Esophagus squamous epithelium (tissue), 5 donors: Measurements from ENCODE around the gene LKAAEAR1. TPM values are rescaled to one million over a fixed set of nuclear protein-coding genes. Genes with fewer than 3 reads are reported as not detected.

Source experiments
- DNase-seq: peaks from one replicate; lab custom pipeline; 2025; lab: John Stamatoyannopoulos, UW
- H3K27ac ChIP-seq, 4 donors: fragments of 200-600 bp; sonication (generic); one replicate each; pipeline ENCODE4 v1.5.1; 2016 to 2019; ENCODE audit warnings: mild to moderate bottlenecking in 1 of 4
- H3K27me3 ChIP-seq, 4 donors: fragments of 200-600 bp; sonication (generic); 1 replicate in 3 of 4; 2 replicates in 1 of 4; pipeline versions ENCODE4 v1.5.1 to v1.6.0; 2017 to 2021; ENCODE audit warnings: antibody characterized with exemption in 1 of 4
- H3K36me3 ChIP-seq, 3 donors: fragments of 200-600 bp; sonication (generic); one replicate each; pipeline ENCODE4 v1.5.1; 2016 to 2019
- H3K4me1 ChIP-seq, 3 donors: fragments of 200-600 bp; sonication (generic); one replicate each; pipeline ENCODE4 v1.5.1; 2017 to 2019
- H3K4me3 ChIP-seq, 4 donors: fragments of 200-600 bp; sonication (generic); 1 replicate in 3 of 4; 2 replicates in 1 of 4; pipeline ENCODE4 v1.5.1; 2016 to 2019; ENCODE audit warnings: mild to moderate bottlenecking in 2 of 4, moderate library complexity in 1 of 4
- H3K9me3 ChIP-seq, 3 donors: fragments of 200-600 bp; sonication (generic); one replicate each; pipeline ENCODE4 v1.5.1; 2016 to 2019
- POLR2A ChIP-seq, 4 donors: fragments of 450-650 bp; IDR thresholded peaks; one replicate each; pipeline ENCODE4 v1.6.1; 2017; ENCODE audit warnings: antibody characterized with exemption in 4 of 4, mild to moderate bottlenecking in 4 of 4, moderate library complexity in 3 of 4
- WGBS, 2 donors: methylation state at CpG; one replicate each; pipeline ENCODE4 v1.1.5; 2018; 5-methylcytosine and 5-hydroxymethylcytosine counted together
- intact Hi-C: fragments of 100-400 bp; cut with DNase I; formaldehyde crosslinking; loops from one replicate; pipeline ENCODE4 v1.15.0; 2022
- total RNA-seq, 4 donors: library from RNA; depleted of rRNA; stranded (reverse); fragments of >200 nt; gene quantifications; one replicate each; pipeline ENCODE4 v1.1.0, GENCODE V29; 2016
- TF ChIP-seq, protein P1 (sequence below), 6 experiments: fragments of 450-650 bp in 4 of 6; fragments of 200-600 bp in 2 of 6; sonication (generic) in 2 of 6; IDR thresholded peaks; one replicate each; pipeline ENCODE4 v1.5.1; 2016 to 2019; ENCODE audit warnings: antibody characterized with exemption in 6 of 6, mild to moderate bottlenecking in 4 of 6, moderate library complexity in 4 of 6
- donor health status: DM: yes; HTN: yes; CAD: no.

LKAAEAR1 gene
- total RNA-seq, 4 donors from 2014 or later = not detected

DNA sequence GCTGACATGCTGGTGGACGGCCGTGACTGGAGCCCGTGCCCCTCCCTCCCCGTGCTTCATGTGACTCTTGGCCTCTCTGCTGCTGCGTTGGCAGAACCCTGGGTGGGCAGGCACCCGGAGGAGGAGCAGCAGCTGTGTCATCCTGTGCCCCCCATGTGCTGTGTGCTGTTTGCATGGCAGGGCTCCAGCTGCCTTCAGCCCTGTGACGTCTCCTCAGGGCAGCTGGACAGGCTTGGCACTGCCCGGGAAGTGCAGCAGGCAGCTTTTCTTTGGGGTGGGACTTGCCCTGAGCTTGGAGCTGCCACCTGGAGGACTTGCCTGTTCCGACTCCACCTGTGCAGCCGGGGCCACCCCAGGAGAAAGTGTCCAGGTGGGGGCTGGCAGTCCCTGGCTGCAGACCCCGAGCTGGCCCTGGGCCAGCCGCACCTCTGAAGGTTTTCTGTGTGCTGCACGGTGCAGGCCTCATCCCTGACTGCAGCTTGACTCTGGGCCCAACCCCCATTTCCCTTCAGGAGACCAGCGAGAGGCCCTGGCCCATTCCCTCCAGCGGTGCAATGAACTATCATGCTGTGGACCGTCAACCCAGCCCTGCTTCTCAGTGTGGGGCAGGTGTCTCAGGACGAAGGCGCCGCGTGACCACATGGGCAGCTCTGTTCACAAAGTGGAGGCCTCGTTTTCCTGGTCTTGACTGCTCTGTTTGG is 15.0 kb upstream of the LKAAEAR1 start:
- Histone ChIP-seq H3K36me3 (no peaks in the 10 kb centered on the region), H3K4me3 (no peak overlapping the region), H3K9me3 (no peaks in the 10 kb centered on the region), H3K27ac (no peak overlapping the region), H3K4me1 (peaks cover 5 to 13% (median 11%) of the 10 kb centered on the region in 3 donors), H3K27me3 (peaks cover 13 to 63% (median 21%) of the 10 kb centered on the region in 4 donors)
- no peak for DNase-seq
- 86% methylated on average over 10 of the region's 21 CpGs; no CpG with 5 or more reads in 1 of the 2 donors for WGBS, 2 donors
- TF ChIP-seq POLR2A (IDR thresholded peaks at IDR 0.05) = no peak
- TF ChIP-seq, protein P1, sequence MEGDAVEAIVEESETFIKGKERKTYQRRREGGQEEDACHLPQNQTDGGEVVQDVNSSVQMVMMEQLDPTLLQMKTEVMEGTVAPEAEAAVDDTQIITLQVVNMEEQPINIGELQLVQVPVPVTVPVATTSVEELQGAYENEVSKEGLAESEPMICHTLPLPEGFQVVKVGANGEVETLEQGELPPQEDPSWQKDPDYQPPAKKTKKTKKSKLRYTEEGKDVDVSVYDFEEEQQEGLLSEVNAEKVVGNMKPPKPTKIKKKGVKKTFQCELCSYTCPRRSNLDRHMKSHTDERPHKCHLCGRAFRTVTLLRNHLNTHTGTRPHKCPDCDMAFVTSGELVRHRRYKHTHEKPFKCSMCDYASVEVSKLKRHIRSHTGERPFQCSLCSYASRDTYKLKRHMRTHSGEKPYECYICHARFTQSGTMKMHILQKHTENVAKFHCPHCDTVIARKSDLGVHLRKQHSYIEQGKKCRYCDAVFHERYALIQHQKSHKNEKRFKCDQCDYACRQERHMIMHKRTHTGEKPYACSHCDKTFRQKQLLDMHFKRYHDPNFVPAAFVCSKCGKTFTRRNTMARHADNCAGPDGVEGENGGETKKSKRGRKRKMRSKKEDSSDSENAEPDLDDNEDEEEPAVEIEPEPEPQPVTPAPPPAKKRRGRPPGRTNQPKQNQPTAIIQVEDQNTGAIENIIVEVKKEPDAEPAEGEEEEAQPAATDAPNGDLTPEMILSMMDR (IDR thresholded peaks at IDR 0.05) = no peak
- intact Hi-C loops = no loop called here

DNA sequence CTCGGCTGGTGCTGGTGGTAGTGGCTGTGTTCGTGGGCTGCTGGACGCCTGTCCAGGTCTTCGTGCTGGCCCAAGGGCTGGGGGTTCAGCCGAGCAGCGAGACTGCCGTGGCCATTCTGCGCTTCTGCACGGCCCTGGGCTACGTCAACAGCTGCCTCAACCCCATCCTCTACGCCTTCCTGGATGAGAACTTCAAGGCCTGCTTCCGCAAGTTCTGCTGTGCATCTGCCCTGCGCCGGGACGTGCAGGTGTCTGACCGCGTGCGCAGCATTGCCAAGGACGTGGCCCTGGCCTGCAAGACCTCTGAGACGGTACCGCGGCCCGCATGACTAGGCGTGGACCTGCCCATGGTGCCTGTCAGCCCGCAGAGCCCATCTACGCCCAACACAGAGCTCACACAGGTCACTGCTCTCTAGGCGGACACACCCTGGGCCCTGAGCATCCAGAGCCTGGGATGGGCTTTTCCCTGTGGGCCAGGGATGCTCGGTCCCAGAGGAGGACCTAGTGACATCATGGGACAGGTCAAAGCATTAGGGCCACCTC is 14.3 kb upstream of the LKAAEAR1 start:
- no peaks in the 10 kb centered on the region for H3K9me3 ChIP-seq
- DNase-seq = no peak
- peaks cover 13 to 56% (median 21%) of the 10 kb centered on the region in 4 donors for H3K27me3 ChIP-seq
- no peak overlapping the region for H3K27ac ChIP-seq
- H3K4me3 ChIP-seq = no peak overlapping the region
- 94 to 100% methylated on average over 5 to 17 of the region's 28 CpGs for WGBS, 2 donors
- intact Hi-C loops = no loop called here
- peaks cover 5 to 13% (median 11%) of the 10 kb centered on the region in 3 donors for H3K4me1 ChIP-seq
- no peak for TF ChIP-seq POLR2A (IDR thresholded peaks at IDR 0.05)
- TF ChIP-seq, protein P1 (IDR thresholded peaks at IDR 0.05) = no peak
- no peaks in the 10 kb centered on the region for H3K36me3 ChIP-seq

DNA sequence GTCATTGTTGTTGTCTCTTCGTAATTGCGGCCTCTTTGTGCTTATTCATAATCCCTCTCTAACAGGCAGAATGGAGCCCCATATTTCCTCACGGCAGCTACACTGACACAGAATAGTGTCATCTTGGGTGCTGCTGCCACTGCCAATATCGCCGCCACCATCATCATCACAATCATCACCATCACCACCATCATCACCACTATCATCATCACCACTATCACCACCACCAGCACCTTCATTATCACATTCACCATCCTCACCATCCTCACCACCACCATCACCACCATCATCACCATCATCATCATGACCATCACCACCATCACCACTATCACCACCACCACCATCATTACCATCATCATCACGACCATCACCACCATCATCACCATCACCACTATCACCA is 12.3 kb upstream of the LKAAEAR1 start:
- TF ChIP-seq, protein P1 (IDR thresholded peaks at IDR 0.05) = no peak
- no peak for TF ChIP-seq POLR2A (IDR thresholded peaks at IDR 0.05)
- Histone ChIP-seq H3K4me3 (no peak overlapping the region), H3K27ac (no peak overlapping the region), H3K36me3 (no peaks in the 10 kb centered on the region), H3K4me1 (peaks cover 0 to 13% (median 0%) of the 10 kb centered on the region in 3 donors), H3K9me3 (no peaks in the 10 kb centered on the region), H3K27me3 (peaks cover 2 to 50% (median 6%) of the 10 kb centered on the region in 4 donors)
- 64 to 80% methylated on average over 6 of the region's 6 CpGs for WGBS, 2 donors
- intact Hi-C loops = no loop called here
- DNase-seq = no peak

GRCh38 chr20:64095927-64096326 is 11.7 kb upstream of the LKAAEAR1 start:
- H3K27me3 ChIP-seq = peaks cover 0 to 44% (median under 1%) of the 10 kb centered on the region in 4 donors
- DNase-seq = no peak
- no peaks in the 10 kb centered on the region for H3K9me3 ChIP-seq
- intact Hi-C loops = no loop called here
- 45 to 83% methylated on average over 5 to 7 of the region's 11 CpGs for WGBS, 2 donors
- no peak for TF ChIP-seq POLR2A (IDR thresholded peaks at IDR 0.05)
- TF ChIP-seq, protein P1 (IDR thresholded peaks at IDR 0.05) = no peak
- no peak overlapping the region for H3K4me3 ChIP-seq
- H3K27ac ChIP-seq = no peak overlapping the region
- H3K36me3 ChIP-seq = no peaks in the 10 kb centered on the region
- H3K4me1 ChIP-seq = peaks cover 0 to 13% (median 0%) of the 10 kb centered on the region in 3 donors

- peaks cover 0 to 40% (median 0%) of the 10 kb centered on the region in 4 donors for H3K27me3 ChIP-seq
- H3K4me1 ChIP-seq = peaks cover 0 to 13% (median 0%) of the 10 kb centered on the region in 3 donors
- H3K9me3 ChIP-seq = no peaks in the 10 kb centered on the region
- no peak overlapping the region for H3K27ac ChIP-seq
- DNase-seq = no peak
- H3K4me3 ChIP-seq = no peak overlapping the region
- no peaks in the 10 kb centered on the region for H3K36me3 ChIP-seq
- WGBS, 2 donors = 55 to 75% methylated on average over 4 of the region's 4 CpGs
- TF ChIP-seq, protein P1 (IDR thresholded peaks at IDR 0.05) = no peak
- no peak for TF ChIP-seq POLR2A (IDR thresholded peaks at IDR 0.05)
- intact Hi-C loops = no loop called here
Observed at GRCh38 chr20:64095455-64095854, 11.3 kb upstream of the LKAAEAR1 start.
